HG02678 (cell line): ENCODE measurements around the gene NEK5.
"Not testable (repeated sequence)": the region's sequence is repeated elsewhere in the genome, so short reads cannot be mapped to it uniquely, and the experiment has no call there.

Experiments used
- ATAC-seq: cut with Tn5 transposase; IDR thresholded peaks from one replicate; pipeline ENCODE4 v1.9.1; 2021; ENCODE audit warnings: mild to moderate bottlenecking, moderate library complexity; ENCODE audit not compliant: unreplicated experiment

Gene NEK5

GRCh38 chr13:52128714-52129700 is at the start of gene NEK5:
Gene NEK5 (minus strand): TSS chr13:52129073. CDS start chr13:52127482, 1,591 bp downstream.
- ATAC-seq = peak; percentile 75

GRCh38 chr13:52177276-52177675 is 48.4 kb upstream of the NEK5 start:
- no peak for ATAC-seq

GRCh38 chr13:52173970-52174369 is 45.1 kb upstream of the NEK5 start:
- ATAC-seq = not testable (repeated sequence)

GRCh38 chr13:52173373-52173772 is 44.5 kb upstream of the NEK5 start:
- ATAC-seq = no peak

- not testable (repeated sequence) for ATAC-seq
These were observed 42.8 kb upstream of the NEK5 start for GRCh38 chr13:52171686-52172085.

GRCh38 chr13:52170828-52171391 is 42.0 kb upstream of the NEK5 start:
- ATAC-seq = not testable (repeated sequence)

GRCh38 chr13:52169839-52170238 is 41.0 kb upstream of the NEK5 start:
- no peak for ATAC-seq

- no peak for ATAC-seq
These were observed 36.5 kb upstream of the NEK5 start for GRCh38 chr13:52165411-52165810.

GRCh38 chr13:52164989-52165388 is 36.1 kb upstream of the NEK5 start:
- ATAC-seq = no peak

GRCh38 chr13:52163878-52164277 is 35.0 kb upstream of the NEK5 start:
- ATAC-seq = not testable (repeated sequence)

- ATAC-seq = no peak
These were observed 33.6 kb upstream of the NEK5 start for GRCh38 chr13:52162279-52163101.

GRCh38 chr13:52161181-52161646 is 32.3 kb upstream of the NEK5 start:
- ATAC-seq = no peak

GRCh38 chr13:52160506-52160905 is 31.6 kb upstream of the NEK5 start:
- no peak for ATAC-seq

GRCh38 chr13:52160053-52160452 is 31.2 kb upstream of the NEK5 start:
- ATAC-seq = no peak

- ATAC-seq = peak; percentile 81
These were observed 30.5 kb upstream of the NEK5 start, which contains the start of gene NEK3 for GRCh38 chr13:52159159-52159982. Gene NEK3 (minus strand): TSS chr13:52159597. CDS start chr13:52156191, 3,406 bp downstream.

- ATAC-seq = peak; percentile 28
These were observed 29.8 kb upstream of the NEK5 start for GRCh38 chr13:52158629-52159158.

- ATAC-seq = no peak
These were observed 27.9 kb upstream of the NEK5 start for GRCh38 chr13:52156724-52157261.

GRCh38 chr13:52155177-52155576 is 26.3 kb upstream of the NEK5 start:
- no peak for ATAC-seq

- no peak for ATAC-seq
These were observed 18.4 kb upstream of the NEK5 start for GRCh38 chr13:52147225-52147624.

GRCh38 chr13:52141299-52141698 is 12.4 kb upstream of the NEK5 start:
- no peak for ATAC-seq
